H1 (cell line): ENCODE data around the gene PRKCA. TPM values are rescaled to one million over a fixed set of nuclear protein-coding genes. Genes with fewer than 3 reads are reported as not detected.

Experiments used
- CBX5 ChIP-seq: fragments of 300-800, 300-1000 bp; sonication (generic); IDR thresholded peaks from 2 replicates; pipeline ENCODE4 v1.7.1; 2016; ENCODE audit warnings: antibody characterized with exemption, low read length, low read depth
- CHD2 ChIP-seq: IDR thresholded peaks from 2 replicates; pipeline ENCODE4 v1.6.1; 2012; ENCODE audit warnings: low read length, improper control_type of control experiment
- CTBP2 ChIP-seq: IDR thresholded peaks from 2 replicates; pipeline ENCODE4 v1.7.0; 2011; ENCODE audit warnings: borderline replicate concordance, mild to moderate bottlenecking, moderate library complexity, mixed read lengths, low read length; ENCODE audit not compliant: insufficient read depth, insufficient read length
- CTCF ChIP-seq, 3 experiments: IDR thresholded peaks; 1 replicate in 2 of 3; 2 replicates in 1 of 3; pipeline versions ENCODE4 v1.5.1 to v1.6.1; 2011; ENCODE audit warnings: low read length in 3 of 3, mild to moderate bottlenecking in 3 of 3, inconsistent platforms in 2 of 3, low read depth in 1 of 3, moderate library complexity in 1 of 3; ENCODE audit not compliant: insufficient read depth in 1 of 3; ENCODE audit errors: control extremely low read depth in 1 of 3
- FOSL1 ChIP-seq: IDR thresholded peaks from 2 replicates; pipeline ENCODE4 v1.6.1; 2011; ENCODE audit warnings: mild to moderate bottlenecking, low read depth, low read length, moderate library complexity; ENCODE audit not compliant: insufficient read depth
- SP2 ChIP-seq: IDR thresholded peaks from 2 replicates; pipeline ENCODE4 v1.6.1; 2012; ENCODE audit warnings: mild to moderate bottlenecking, low read length, inconsistent platforms
- SP4 ChIP-seq: IDR thresholded peaks from 2 replicates; pipeline ENCODE4 v1.6.1; 2012; ENCODE audit warnings: low read length, inconsistent platforms
- polyA plus RNA-seq, 7 experiments: library from polyadenylated mRNA; depleted of rRNA in 3 of 7; stranded (reverse) in 5 of 7; unstranded in 2 of 7; fragments of >200 nt in 5 of 7; fragments of 200-250 nt in 2 of 7; gene quantifications; 1 replicate in 5 of 7; 2 replicates in 1 of 7; 4 replicates in 1 of 7; pipeline versions ENCODE4 v1.2.1 to v1.2.3, GENCODE V29; 2011 to 2013; ENCODE audit warnings: missing spikeins in 2 of 7, mixed read lengths in 2 of 7
- total RNA-seq: library from RNA; stranded (reverse); fragmentation: NEBNext Ultra II Directional; extraction: Animal tissue kit (Norgen Biotek cat#: 25700); gene quantifications from 2 replicates; pipeline ENCODE4 v1.2.1, GENCODE V29; 2021

Gene PRKCA
- total and polyA plus RNA-seq, 2 of the 8 experiments (the other 6 are each of a cell fraction or from before 2014, with no cell fraction given): 5.8 to 17.8 TPM

GRCh38 chr17:66793814-66794213, 491.4 kb downstream of the PRKCA start (continued):
- no peak for TF ChIP-seq SP4
- TF ChIP-seq CTBP2: no peak
- TF ChIP-seq FOSL1: no peak
- no peak for TF ChIP-seq CTCF (IDR thresholded peaks at IDR 0.05; ENCODE audit: control extremely low read depth in 1 of 3, insufficient read depth in 1 of 3, low read depth in 1 of 3, low read length in 3 of 3)
- TF ChIP-seq CHD2: no peak
- no peak for TF ChIP-seq SP2
- no peak for TF ChIP-seq CBX5
